ENCODE measurements around the gene RHBDF1. TPM values are rescaled to one million over a fixed set of nuclear protein-coding genes. Genes with fewer than 3 reads are reported as not detected.

The RHBDF1 gene
- polyA plus RNA-seq, 2 donors, result 36.6 to 56.0 TPM

DNA sequence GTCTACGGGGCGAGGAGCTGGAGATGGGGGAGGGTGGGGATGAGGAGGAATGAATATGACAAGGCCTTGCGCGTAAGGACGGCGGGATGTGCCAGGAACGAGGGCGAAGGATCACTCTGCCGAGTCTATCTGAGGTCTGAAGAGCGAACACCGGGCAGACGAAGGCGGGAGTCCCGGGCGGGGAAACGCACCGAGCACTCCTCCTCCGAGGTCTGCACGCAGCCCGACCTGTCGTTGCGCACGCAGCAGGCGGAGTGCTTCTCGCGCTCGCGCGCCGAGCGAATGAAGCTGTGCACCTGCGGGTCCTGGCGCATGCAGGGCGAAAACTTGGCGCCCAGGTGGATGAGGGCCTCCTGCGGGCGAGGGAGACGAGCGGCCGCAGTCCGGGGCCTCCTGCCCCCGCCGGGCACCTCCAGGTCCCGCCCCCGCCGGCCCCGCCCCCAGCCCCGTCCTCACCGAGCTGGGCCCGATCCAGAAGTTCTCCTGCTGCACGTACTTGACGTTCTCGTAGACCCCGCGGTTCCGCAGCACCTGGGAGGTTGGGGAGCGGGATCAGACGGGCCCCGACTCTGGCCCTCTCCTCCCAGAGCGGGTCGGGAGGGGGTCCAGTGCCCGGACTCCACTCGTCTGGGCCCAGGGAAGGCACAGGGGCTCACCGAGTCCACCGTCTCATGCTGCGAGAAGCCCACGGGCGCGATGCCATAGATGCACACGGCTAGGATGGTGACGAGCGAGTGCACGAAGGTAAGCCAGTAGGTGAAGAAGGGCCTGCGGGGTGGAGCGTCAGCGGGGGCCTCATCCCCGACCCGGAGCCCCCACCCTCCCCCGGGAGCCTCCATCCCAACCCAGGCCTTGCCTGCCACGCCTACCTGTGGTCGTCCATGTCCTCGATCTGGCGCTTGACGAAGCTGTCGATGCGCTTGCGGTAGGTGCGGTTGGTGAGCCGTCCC is 11.2 kb downstream of the RHBDF1 start:
- H3K4me3 ChIP-seq (ENCODE audit: low read depth in 1 of 2, low read length in 2 of 2), result no peak overlapping the region
- H3K27me3 ChIP-seq (ENCODE audit: control insufficient read depth in 1 of 2, insufficient read depth in 2 of 2, low read length in 2 of 2), result no peaks in the 10 kb centered on the region
- peaks cover 0 to 7% of the 10 kb centered on the region in 2 donors for H3K4me1 ChIP-seq (ENCODE audit: control insufficient read depth in 2 of 2, insufficient read depth in 2 of 2, low read length in 1 of 2)
- no peaks in the 10 kb centered on the region for H3K9me3 ChIP-seq (ENCODE audit: control insufficient read depth in 2 of 2, insufficient read depth in 1 of 2, low read depth in 1 of 2, low read length in 1 of 2)
- 86 to 88% methylated on average over 66 to 89 of the region's 89 CpGs for WGBS, 2 donors
- H3K36me3 ChIP-seq (ENCODE audit: control insufficient read depth in 2 of 2, insufficient read depth in 2 of 2, low read length in 1 of 2), result peaks cover 9 to 83% of the 10 kb centered on the region in 2 donors
- no peak overlapping the region for H3K27ac ChIP-seq (ENCODE audit: low read depth in 2 of 2, low read length in 1 of 2)

DNA sequence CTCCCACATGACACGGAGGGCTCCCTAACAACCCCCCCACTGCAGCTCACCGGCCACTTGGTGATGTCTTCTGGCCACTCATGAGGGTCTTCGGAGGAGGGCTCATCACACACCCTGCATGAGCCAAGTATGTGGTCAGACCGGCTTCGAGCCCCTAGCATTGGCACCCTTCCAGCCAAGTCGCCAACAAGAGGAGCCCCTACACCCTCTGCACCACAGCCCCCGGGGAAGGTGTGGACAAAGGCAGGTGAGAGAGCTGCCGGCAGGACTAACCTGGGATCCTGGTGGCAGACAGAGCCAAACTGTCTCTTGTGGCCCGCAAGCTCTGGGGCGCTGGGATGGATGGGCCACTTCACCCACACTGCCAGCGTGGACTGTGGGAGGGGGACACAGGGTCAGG is 12.3 kb downstream of the RHBDF1 start:
- Histone ChIP-seq H3K27me3 (ENCODE audit: control insufficient read depth in 1 of 2, insufficient read depth in 2 of 2, low read length in 2 of 2) (no peaks in the 10 kb centered on the region), H3K27ac (ENCODE audit: low read depth in 2 of 2, low read length in 1 of 2) (no peak overlapping the region), H3K9me3 (ENCODE audit: control insufficient read depth in 2 of 2, insufficient read depth in 1 of 2, low read depth in 1 of 2, low read length in 1 of 2) (no peaks in the 10 kb centered on the region), H3K4me3 (ENCODE audit: low read depth in 1 of 2, low read length in 2 of 2) (no peak overlapping the region), H3K36me3 (ENCODE audit: control insufficient read depth in 2 of 2, insufficient read depth in 2 of 2, low read length in 1 of 2) (peaks cover 9 to 92% of the 10 kb centered on the region in 2 donors), H3K4me1 (ENCODE audit: control insufficient read depth in 2 of 2, insufficient read depth in 2 of 2, low read length in 1 of 2) (no peaks in the 10 kb centered on the region)
- WGBS, 2 donors, result 75 to 79% methylated on average over 11 of the region's 11 CpGs

DNA sequence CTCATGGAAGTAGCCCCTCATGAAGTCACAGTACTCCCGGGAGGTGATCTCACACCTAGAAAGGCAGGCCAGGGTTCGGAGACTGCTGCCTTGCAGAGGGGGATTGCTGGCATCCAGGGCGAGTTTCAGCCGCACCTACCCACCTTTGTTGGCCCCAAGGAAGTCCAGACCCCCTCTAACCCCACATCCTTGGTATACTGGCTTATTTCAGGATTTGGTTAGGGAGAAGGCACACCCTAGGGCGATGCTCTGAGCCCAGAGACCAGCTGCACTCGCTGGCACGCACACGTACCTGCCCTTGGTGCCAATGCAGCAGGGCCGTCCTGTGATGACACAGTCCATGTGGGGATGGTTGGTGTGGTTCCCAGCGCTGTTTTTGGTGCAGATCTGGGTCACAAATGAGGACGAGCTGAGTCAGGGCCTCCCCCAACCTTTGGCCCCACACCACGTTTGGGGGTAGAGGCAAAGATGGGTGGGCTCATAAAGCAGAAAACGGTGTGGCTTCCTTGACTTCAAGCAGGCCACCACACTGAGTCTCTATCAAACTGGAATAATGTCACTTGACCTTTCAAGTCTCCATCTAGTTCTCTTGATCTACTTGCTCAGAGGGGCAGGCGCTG is 12.9 kb downstream of the RHBDF1 start:
- WGBS, 2 donors, result 85% methylated on average over 14 of the region's 14 CpGs
- no peak overlapping the region for H3K27ac ChIP-seq (ENCODE audit: low read depth in 2 of 2, low read length in 1 of 2)
- H3K4me3 ChIP-seq (ENCODE audit: low read depth in 1 of 2, low read length in 2 of 2), result no peak overlapping the region
- H3K36me3 ChIP-seq (ENCODE audit: control insufficient read depth in 2 of 2, insufficient read depth in 2 of 2, low read length in 1 of 2), result peaks cover 9 to 87% of the 10 kb centered on the region in 2 donors
- H3K27me3 ChIP-seq (ENCODE audit: control insufficient read depth in 1 of 2, insufficient read depth in 2 of 2, low read length in 2 of 2), result no peaks in the 10 kb centered on the region
- H3K9me3 ChIP-seq (ENCODE audit: control insufficient read depth in 2 of 2, insufficient read depth in 1 of 2, low read depth in 1 of 2, low read length in 1 of 2), result no peaks in the 10 kb centered on the region
- H3K4me1 ChIP-seq (ENCODE audit: control insufficient read depth in 2 of 2, insufficient read depth in 2 of 2, low read length in 1 of 2), result no peaks in the 10 kb centered on the region

DNA sequence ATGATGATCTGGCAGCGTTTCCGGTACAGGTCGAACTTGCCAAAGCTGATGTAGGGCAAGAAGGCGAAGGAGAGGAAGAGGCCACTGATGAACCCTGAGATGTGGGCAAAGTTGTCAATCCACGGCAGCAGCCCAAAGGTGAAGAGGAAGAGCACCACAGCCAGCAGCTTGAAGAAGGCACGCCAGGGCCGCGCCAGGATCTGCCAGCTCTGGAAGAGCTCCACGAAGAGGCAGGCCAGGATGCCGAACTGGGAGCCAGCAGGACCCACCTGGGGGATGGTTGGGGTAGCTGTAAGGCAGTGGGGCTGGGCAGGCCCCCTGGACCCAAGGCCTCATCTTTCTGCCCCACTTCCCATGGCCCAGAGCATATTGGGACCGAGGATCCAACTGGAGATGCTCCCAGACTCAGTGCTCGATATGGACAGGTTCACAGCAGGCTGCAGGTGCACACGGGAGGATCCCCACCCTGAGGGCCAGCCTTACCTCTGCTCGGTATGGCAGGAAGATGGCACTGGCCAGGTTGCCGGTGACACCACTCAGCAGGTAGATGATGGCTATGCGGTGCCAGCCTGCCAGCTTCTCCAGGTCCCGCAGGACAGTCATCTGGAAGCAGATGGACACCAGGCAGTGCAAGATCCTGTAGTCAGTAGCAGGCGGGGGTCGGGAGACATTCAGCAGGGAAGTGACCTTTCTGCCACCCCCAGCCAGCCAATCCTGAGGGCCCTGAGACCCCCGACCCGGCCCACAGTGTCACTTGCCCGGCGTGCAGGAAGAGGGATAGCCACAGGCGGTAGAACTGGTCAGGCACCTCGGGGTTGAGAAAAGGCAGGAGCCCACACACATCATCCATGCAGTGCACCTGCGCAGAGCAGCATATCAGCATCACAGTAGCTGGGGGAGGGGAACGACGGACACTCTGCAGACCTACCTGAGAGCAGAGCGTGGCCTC is 13.7 kb downstream of the RHBDF1 start:
- H3K4me1 ChIP-seq (ENCODE audit: control insufficient read depth in 2 of 2, insufficient read depth in 2 of 2, low read length in 1 of 2), result peaks cover 0 to 3% of the 10 kb centered on the region in 2 donors
- no peak overlapping the region for H3K4me3 ChIP-seq (ENCODE audit: low read depth in 1 of 2, low read length in 2 of 2)
- H3K27me3 ChIP-seq (ENCODE audit: control insufficient read depth in 1 of 2, insufficient read depth in 2 of 2, low read length in 2 of 2), result no peaks in the 10 kb centered on the region
- peaks cover 9 to 80% of the 10 kb centered on the region in 2 donors for H3K36me3 ChIP-seq (ENCODE audit: control insufficient read depth in 2 of 2, insufficient read depth in 2 of 2, low read length in 1 of 2)
- 79 to 81% methylated on average over 29 of the region's 29 CpGs for WGBS, 2 donors
- H3K27ac ChIP-seq (ENCODE audit: low read depth in 2 of 2, low read length in 1 of 2), result no peak overlapping the region
- H3K9me3 ChIP-seq (ENCODE audit: control insufficient read depth in 2 of 2, insufficient read depth in 1 of 2, low read depth in 1 of 2, low read length in 1 of 2), result no peaks in the 10 kb centered on the region

DNA sequence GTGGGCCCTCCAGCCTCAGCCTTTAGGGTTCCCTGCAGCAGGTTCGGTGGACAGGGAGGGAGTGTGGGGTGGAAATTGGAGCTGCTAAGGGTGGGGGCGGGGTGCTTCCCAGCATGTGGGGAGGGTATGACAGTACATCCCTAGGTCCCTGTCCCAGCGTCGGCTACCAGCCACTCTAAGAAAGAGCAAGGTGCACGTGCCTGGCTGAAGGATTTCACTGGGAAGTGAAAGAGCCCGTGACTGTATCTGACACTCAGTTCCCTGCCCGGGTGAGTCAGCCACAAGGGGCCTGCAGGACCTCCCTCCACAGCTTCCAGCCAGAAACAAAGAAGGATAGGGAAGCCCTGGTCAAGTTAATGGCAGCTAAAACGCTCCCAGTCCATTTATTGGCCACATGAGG is 14.7 kb downstream of the RHBDF1 start:
- H3K27me3 ChIP-seq (ENCODE audit: control insufficient read depth in 1 of 2, insufficient read depth in 2 of 2, low read length in 2 of 2), result no peaks in the 10 kb centered on the region
- no peak overlapping the region for H3K27ac ChIP-seq (ENCODE audit: low read depth in 2 of 2, low read length in 1 of 2)
- WGBS, 2 donors, result 70 to 76% methylated on average over 7 to 8 of the region's 8 CpGs
- H3K36me3 ChIP-seq (ENCODE audit: control insufficient read depth in 2 of 2, insufficient read depth in 2 of 2, low read length in 1 of 2), result peaks cover 6 to 69% of the 10 kb centered on the region in 2 donors
- no peak overlapping the region for H3K4me3 ChIP-seq (ENCODE audit: low read depth in 1 of 2, low read length in 2 of 2)
- no peaks in the 10 kb centered on the region for H3K9me3 ChIP-seq (ENCODE audit: control insufficient read depth in 2 of 2, insufficient read depth in 1 of 2, low read depth in 1 of 2, low read length in 1 of 2)
- peaks cover 0 to 3% of the 10 kb centered on the region in 2 donors for H3K4me1 ChIP-seq (ENCODE audit: control insufficient read depth in 2 of 2, insufficient read depth in 2 of 2, low read length in 1 of 2)

DNA sequence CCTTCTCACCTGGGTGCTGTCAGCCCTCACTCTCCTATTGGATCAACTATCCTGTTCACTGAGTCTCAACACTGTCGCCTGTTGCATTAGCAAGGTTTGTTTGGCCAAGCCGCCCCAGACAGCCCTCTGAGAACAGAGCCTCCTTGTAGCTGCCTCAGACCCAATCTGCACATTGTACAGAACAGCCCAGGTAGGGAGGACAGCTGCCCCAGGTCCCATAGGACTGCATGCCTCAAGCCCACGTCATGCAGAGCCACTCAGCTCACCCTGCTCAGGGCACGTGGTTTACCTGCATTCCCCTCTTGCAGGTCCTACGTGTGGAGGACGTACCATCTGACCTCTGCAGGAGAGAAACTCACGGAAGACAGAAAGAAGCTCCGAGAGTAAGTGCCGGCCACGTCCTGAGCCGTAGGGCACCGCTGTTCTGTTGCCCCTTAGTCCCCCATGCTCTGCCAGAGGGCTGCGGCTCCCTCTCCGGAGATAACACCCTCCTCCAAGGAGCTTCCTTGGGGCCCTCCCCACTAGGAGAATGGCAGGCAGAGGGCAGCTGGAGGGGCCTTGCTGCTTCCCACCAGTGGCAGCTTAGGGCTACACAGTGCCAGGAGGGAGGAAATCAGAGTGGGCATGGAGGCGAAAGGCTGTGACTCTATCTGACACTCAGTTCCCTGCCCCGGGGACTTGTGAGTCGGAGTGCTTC is 16.1 kb downstream of the RHBDF1 start:
- WGBS, 2 donors, result 89% methylated on average over 17 of the region's 17 CpGs
- H3K27me3 ChIP-seq (ENCODE audit: control insufficient read depth in 1 of 2, insufficient read depth in 2 of 2, low read length in 2 of 2), result no peaks in the 10 kb centered on the region
- H3K4me3 ChIP-seq (ENCODE audit: low read depth in 1 of 2, low read length in 2 of 2), result no peak overlapping the region
- peaks cover 0 to 3% of the 10 kb centered on the region in 2 donors for H3K4me1 ChIP-seq (ENCODE audit: control insufficient read depth in 2 of 2, insufficient read depth in 2 of 2, low read length in 1 of 2)
- H3K27ac ChIP-seq (ENCODE audit: low read depth in 2 of 2, low read length in 1 of 2), result no peak overlapping the region
- peaks cover 6 to 56% of the 10 kb centered on the region in 2 donors for H3K36me3 ChIP-seq (ENCODE audit: control insufficient read depth in 2 of 2, insufficient read depth in 2 of 2, low read length in 1 of 2)
- H3K9me3 ChIP-seq (ENCODE audit: control insufficient read depth in 2 of 2, insufficient read depth in 1 of 2, low read depth in 1 of 2, low read length in 1 of 2), result no peaks in the 10 kb centered on the region

DNA sequence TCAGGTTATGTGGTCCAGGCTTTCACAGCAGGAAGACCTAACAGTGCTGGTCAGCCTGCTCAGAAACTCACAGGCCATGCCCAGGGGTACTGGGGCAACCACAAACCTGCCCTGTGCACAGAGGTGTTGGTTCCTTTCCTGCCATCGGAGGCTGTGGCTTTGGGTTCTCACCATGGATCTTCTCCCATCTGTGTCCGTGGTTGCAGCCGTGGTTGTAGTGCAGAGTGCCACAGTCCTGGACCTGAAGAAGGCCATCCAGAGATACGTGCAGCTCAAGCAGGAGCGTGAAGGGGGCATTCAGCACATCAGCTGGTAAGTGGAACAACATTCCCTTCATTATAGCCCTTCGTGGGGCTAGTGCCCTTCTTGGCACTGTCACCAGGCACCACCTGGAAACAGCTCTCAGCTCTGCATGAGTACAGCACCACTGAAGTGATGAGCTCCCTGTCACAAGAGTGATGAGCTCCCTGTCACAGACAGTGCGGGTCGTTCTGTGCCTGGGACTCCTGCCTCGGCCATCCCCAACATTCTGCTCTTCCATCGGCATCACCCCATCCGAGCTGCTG is 16.8 kb downstream of the RHBDF1 start:
- no peak overlapping the region for H3K27ac ChIP-seq (ENCODE audit: low read depth in 2 of 2, low read length in 1 of 2)
- no peak overlapping the region for H3K4me3 ChIP-seq (ENCODE audit: low read depth in 1 of 2, low read length in 2 of 2)
- H3K36me3 ChIP-seq (ENCODE audit: control insufficient read depth in 2 of 2, insufficient read depth in 2 of 2, low read length in 1 of 2), result peaks cover 6 to 52% of the 10 kb centered on the region in 2 donors
- no peaks in the 10 kb centered on the region for H3K27me3 ChIP-seq (ENCODE audit: control insufficient read depth in 1 of 2, insufficient read depth in 2 of 2, low read length in 2 of 2)
- peaks cover 0 to 3% of the 10 kb centered on the region in 2 donors for H3K4me1 ChIP-seq (ENCODE audit: control insufficient read depth in 2 of 2, insufficient read depth in 2 of 2, low read length in 1 of 2)
- H3K9me3 ChIP-seq (ENCODE audit: control insufficient read depth in 2 of 2, insufficient read depth in 1 of 2, low read depth in 1 of 2, low read length in 1 of 2), result no peaks in the 10 kb centered on the region
- WGBS, 2 donors, result 86 to 87% methylated on average over 11 of the region's 11 CpGs

DNA sequence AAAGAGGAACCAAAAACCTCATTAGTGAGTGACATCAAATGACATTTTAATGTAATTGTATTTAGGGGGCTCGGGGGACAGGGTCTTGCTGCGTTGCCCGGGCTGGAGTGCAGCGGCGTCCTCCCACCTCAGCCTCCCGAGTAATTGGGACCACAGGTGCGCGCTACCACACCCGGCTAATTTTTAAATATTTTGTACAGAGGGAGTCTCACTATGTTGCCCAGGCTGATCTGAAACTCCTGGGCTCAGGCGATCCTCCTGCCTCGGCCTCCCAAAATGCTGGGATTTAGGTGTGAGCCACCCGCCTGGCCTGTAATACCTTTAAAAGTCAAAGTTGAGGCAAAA is 18.2 kb downstream of the RHBDF1 start:
- WGBS, 2 donors, result 40 to 41% methylated on average over 12 of the region's 12 CpGs
- peaks cover 3 to 39% of the 10 kb centered on the region in 2 donors for H3K36me3 ChIP-seq (ENCODE audit: control insufficient read depth in 2 of 2, insufficient read depth in 2 of 2, low read length in 1 of 2)

More for the DNA sequence above, 18.2 kb downstream of the RHBDF1 start:
- no peak overlapping the region for H3K27ac ChIP-seq (ENCODE audit: low read depth in 2 of 2, low read length in 1 of 2)
- H3K4me3 ChIP-seq (ENCODE audit: low read depth in 1 of 2, low read length in 2 of 2), result peak overlapping the region; percentile 84 to 86
- H3K4me1 ChIP-seq (ENCODE audit: control insufficient read depth in 2 of 2, insufficient read depth in 2 of 2, low read length in 1 of 2), result peaks cover 0 to 3% of the 10 kb centered on the region in 2 donors
- H3K9me3 ChIP-seq (ENCODE audit: control insufficient read depth in 2 of 2, insufficient read depth in 1 of 2, low read depth in 1 of 2, low read length in 1 of 2), result no peaks in the 10 kb centered on the region
- no peaks in the 10 kb centered on the region for H3K27me3 ChIP-seq (ENCODE audit: control insufficient read depth in 1 of 2, insufficient read depth in 2 of 2, low read length in 2 of 2)

Measured in esophagus (tissue), 2 donors.